Epithelial cell of esophagus (primary cell): Measurements from ENCODE around the gene IARS2.
"Not testable (repeated sequence)": the region's sequence is repeated elsewhere in the genome, so short reads cannot be mapped to it uniquely, and the experiment has no call there.

Experiments
- DNase-seq: peaks from one replicate; pipeline ENCODE4 v3.0.0; 2010; ENCODE audit warnings: low read depth
- H3K4me3 ChIP-seq: 2 replicates; pipeline ENCODE4 v1.5.1; 2011; ENCODE audit warnings: mild to moderate bottlenecking, low read length, control low read depth
- TF ChIP-seq, protein P1 (sequence below): IDR thresholded peaks from 2 replicates; pipeline ENCODE4 v1.5.1; 2011; ENCODE audit warnings: low read depth, mild to moderate bottlenecking, low read length, control low read depth, inconsistent platforms; ENCODE audit not compliant: insufficient read depth; ENCODE audit errors: missing control alignments

IARS2 gene

GRCh38 chr1:220166853-220167252 lies 72.9 kb downstream of the IARS2 start:
- no peak for DNase-seq
- TF ChIP-seq, protein P1, sequence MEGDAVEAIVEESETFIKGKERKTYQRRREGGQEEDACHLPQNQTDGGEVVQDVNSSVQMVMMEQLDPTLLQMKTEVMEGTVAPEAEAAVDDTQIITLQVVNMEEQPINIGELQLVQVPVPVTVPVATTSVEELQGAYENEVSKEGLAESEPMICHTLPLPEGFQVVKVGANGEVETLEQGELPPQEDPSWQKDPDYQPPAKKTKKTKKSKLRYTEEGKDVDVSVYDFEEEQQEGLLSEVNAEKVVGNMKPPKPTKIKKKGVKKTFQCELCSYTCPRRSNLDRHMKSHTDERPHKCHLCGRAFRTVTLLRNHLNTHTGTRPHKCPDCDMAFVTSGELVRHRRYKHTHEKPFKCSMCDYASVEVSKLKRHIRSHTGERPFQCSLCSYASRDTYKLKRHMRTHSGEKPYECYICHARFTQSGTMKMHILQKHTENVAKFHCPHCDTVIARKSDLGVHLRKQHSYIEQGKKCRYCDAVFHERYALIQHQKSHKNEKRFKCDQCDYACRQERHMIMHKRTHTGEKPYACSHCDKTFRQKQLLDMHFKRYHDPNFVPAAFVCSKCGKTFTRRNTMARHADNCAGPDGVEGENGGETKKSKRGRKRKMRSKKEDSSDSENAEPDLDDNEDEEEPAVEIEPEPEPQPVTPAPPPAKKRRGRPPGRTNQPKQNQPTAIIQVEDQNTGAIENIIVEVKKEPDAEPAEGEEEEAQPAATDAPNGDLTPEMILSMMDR: no peak
- H3K4me3 ChIP-seq: no peak overlapping the region

- not testable (repeated sequence) for H3K4me3 ChIP-seq, DNase-seq
These were observed 76.0 kb downstream of the IARS2 start for GRCh38 chr1:220169887-220170286.

DNA sequence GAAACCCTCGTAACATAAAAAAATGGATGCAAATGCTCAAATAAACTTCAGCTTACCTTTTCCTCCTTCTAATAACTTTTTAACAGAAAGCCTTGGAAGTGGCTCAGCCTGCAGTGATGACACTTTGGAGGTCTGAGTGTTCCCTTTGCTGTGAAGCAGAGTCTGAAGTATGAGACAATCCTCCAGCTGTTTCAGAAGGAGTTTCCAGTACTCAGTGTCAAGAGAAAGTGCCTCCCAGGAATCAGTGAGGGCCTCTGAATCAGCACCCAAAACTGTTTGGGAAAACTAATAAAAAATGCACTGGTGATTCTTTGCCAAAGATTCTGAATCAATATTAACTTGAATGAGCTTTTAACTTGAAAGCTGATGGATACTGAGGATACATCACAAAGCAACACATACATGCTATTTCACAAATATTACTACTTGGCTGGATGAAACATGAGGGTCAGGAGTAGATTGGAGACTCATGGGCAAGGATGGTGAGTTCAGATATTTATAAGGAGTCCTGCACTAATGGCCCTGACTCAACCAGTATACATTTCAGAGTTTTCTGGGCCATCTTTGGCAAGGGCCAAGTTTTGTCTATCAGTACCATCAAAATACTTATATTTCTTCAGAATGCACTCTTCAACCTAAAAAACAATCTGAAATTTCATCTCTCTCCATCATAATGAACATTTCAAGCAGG lies 77.0 kb downstream of the IARS2 start:
- TF ChIP-seq, protein P1: no peak
- DNase-seq: no peak
- H3K4me3 ChIP-seq: no peak overlapping the region

GRCh38 chr1:220176540-220176939 lies 82.6 kb downstream of the IARS2 start:
- TF ChIP-seq, protein P1: no peak
- DNase-seq: no peak
- H3K4me3 ChIP-seq: no peak overlapping the region

GRCh38 chr1:220182111-220182510 lies 88.2 kb downstream of the IARS2 start:
- TF ChIP-seq, protein P1: no peak
- DNase-seq: no peak
- H3K4me3 ChIP-seq: no peak overlapping the region

- DNase-seq: no peak
- H3K4me3 ChIP-seq: no peak overlapping the region
- TF ChIP-seq, protein P1: no peak
These were observed 88.7 kb downstream of the IARS2 start for GRCh38 chr1:220182656-220183055.

GRCh38 chr1:220184506-220184905 lies 90.6 kb downstream of the IARS2 start:
- TF ChIP-seq, protein P1: no peak
- no peak for DNase-seq
- no peak overlapping the region for H3K4me3 ChIP-seq
